NCI-H146 treated with DMSO at 0.1 percent for 48 hours (cell line): ENCODE data around the gene ACAA1.

Source experiments
- DNase-seq: peaks from one replicate; lab custom pipeline; 2025; ENCODE audit not compliant: unreplicated experiment; lab: John Stamatoyannopoulos, UW

ACAA1 gene

DNA sequence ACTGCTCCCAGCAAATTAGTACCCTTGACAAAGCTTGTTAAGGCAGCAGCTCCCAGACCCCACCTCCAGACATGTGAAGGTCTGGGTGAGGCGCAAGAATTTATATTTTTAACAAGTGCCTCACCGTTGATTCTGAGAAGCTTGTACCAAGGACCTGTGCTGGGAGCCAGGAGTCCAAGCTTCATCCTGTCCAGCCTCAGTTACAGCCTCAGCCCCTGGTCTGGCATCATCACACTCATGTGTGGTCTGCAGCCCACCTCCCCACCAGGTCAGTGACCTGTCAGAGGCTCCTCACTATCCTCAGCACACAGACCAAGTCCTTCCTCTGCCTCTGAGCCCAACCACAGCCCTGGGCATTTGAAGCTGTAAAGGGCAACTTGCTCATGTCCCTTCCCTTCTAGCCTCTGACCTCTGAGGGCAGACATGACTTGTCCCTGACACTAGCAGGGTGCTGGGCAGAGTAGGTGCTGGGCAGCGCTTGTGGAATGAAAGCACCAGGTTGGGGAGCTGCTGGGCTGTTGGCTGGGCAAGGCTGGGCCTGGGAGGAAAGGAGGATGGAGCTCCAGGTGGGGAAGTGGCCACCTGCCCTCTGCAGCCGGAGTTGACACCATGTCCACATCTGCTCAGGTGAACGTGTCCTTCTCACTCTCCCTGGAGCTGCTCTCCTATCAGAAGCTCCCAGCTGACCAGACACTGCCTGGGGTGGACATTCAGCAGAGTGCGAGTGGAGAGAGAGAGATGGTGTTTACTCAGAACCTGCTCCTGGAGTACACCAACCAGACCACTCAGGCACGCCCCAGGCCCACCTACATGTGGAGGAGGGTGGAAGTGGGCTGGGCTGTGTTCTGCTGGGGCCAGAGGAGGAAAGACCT lies 16.9 kb downstream of the ACAA1 start:
- DNase-seq, result no peak

DNA sequence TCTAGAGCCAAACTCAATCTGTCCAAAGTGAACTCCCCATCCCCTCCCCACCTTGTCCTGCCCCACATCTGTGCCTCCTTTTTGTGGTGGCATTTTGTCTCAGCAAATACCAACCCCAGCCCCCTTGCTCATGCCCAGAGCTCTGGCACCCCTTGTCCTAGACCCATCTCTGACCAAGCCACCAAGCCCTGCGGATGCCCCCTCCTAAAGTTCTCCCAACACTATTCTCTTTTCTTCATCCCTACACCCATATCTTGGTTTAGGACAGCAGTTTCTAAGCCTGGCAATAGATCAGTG lies 17.7 kb downstream of the ACAA1 start:
- no peak for DNase-seq

DNA sequence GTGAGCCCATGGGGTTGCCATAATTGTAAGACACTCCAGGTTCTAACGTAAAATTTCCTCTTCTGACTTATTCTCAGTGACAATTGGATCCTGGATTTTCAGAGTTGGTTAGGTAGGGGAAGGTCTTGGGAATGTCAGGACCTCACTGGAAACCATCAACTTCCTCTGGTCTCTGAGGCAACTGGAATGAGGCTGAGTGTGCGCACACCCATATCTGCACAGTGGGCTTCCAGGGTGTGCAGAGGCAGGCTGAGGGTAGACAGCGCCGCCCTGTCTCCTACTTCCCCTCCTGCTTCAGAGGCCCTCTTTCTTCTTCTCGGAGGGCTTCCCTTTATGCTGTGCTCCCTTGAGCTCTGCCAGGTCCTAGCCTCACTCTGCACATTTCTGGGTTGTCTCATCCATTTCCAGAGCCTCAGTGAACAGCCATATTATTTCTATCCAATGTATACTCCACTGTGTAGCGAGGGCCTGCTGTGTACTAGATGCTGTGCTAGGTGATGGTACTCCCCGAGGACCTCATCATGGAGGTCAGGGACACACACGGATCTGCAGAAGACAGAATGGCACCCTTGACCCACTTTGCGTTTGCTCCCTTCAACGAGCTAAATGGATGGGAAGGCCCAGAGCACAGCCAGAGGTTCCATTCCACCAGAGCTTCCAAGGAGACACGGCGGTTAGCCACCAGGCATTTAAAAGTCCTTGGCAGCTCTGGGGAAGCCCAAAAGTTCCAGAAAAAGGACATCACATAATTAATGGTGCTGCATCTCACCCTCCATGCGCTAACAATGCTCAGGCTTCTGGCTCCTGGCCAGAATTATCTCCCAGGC lies 18.3 kb downstream of the ACAA1 start:
- DNase-seq, result no peak

DNA sequence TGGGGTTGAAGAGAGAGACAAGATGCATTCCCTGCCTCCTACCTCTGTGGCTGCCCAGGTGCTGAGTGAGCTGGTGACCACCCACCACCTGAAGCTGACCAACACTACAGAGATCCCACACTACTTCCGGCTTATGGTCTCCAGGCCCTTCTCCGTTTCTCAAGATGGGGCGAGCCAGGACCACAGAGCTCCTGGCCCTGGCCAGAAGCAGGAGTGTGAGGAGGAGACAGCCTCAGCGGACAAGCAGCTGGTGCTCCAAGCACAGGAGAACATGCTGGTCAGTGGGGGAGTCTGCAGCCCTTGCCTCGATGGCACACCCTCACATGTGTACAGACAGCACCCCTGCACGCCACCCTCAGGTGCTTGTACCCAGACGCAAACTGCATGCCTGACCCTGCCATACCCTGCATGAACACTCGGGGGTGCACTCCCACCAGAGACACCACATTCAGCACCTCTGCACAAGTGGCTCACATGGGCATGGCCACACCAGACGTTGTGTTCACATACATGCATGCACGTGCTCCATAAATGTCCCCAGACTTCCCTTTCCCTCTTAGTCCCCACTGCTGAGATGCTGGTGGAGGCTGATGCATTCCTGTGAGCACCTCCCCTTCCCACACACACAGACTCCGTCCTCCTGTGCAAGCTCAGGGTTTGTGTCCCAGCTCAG lies 19.0 kb downstream of the ACAA1 start:
- DNase-seq, result no peak

DNA sequence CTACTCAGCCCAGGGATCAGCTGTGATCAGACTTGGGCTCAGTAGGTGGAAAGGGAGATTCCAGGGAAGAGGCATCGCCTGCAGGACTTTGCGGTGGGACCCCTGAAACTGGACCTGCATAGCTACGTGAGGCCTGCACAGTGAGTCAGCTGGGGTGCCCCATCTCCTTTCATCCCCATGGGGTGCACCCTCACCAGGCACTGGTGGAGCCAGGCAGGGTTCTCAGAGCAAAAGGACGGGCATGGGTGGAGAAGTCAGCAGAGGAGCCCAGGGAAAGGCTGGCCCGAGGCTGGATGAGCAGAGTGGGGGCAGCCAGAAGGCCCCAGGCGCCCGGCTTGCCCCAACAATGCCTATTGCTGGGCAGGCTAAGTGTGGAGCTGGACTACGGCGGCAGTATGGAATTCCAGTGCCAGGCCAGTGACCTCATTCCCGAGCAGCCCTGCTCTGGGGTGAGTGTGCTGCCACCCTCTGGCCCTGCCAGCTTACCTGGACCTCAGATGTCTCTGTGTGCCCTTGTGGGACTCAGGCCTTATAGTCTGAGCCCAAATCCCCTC lies 19.7 kb downstream of the ACAA1 start:
- DNase-seq, result no peak

DNA sequence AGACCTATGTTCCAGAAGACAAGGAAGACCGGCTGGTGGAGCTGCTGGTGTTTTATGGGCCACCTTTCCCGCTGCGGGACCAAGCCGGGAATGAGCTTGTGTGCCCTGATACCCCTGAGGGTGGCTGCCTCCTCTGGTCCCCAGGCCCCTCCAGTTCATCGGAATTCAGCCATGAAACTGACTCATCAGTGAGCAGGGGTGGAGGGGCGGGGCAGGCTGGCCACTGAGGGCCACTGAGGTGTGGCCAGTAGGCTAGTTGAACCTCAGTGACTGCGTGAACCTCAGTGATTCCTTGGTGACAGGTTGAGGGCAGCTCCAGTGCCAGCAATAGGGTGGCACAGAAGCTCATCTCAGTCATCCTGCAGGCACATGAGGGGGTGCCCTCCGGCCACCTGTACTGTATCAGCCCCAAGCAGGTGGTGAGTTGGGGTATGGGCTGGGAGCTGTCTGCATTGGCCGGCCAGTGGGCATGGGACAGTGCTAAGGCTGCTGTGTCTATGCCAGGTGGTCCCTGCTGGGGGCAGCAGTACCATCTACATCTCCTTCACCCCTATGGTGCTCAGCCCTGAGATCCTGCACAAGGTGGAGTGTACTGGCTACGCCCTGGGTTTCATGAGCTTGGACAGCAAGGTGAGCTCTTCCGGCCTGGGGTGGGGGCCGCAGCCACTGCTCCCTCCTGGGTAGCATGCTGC lies 20.3 kb downstream of the ACAA1 start:
- no peak for DNase-seq

DNA sequence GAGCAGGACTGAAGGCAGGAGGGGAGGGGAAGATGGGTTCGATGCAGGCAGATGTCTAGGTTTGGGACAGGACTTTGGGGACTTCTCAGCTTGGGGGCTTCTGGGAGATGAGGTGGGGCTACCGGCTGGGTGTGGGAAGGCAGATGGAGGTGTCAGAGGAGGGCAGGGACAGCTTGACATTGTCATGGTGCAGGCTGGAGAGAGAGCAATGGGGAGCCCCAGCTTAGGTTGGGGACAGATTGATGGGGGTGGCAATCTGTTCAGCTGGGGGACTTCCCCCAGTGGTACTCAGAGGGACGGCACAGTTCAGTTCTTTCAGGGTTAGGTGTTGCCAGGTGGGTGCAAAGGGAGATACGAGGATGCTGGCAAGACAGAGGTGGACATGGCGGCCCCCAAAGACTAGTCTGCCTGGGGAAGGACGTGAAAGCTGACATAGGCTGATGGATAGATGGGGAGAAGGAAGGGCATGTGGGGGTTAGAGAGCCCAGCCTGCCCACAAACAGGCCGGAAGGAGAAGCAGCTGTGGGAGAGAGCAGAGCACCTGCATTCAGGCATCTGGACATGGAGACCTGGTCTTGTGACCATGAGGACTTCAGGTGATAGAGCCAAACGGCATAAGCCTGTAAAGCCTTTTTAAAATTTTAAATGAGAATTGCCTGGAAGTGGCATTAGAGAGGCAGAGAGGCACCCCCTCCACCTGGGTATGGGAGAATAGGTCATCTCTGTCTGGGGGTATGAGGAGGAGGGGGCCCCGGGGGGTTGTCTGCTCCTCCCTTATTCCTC lies 21.1 kb downstream of the ACAA1 start:
- no peak for DNase-seq

DNA sequence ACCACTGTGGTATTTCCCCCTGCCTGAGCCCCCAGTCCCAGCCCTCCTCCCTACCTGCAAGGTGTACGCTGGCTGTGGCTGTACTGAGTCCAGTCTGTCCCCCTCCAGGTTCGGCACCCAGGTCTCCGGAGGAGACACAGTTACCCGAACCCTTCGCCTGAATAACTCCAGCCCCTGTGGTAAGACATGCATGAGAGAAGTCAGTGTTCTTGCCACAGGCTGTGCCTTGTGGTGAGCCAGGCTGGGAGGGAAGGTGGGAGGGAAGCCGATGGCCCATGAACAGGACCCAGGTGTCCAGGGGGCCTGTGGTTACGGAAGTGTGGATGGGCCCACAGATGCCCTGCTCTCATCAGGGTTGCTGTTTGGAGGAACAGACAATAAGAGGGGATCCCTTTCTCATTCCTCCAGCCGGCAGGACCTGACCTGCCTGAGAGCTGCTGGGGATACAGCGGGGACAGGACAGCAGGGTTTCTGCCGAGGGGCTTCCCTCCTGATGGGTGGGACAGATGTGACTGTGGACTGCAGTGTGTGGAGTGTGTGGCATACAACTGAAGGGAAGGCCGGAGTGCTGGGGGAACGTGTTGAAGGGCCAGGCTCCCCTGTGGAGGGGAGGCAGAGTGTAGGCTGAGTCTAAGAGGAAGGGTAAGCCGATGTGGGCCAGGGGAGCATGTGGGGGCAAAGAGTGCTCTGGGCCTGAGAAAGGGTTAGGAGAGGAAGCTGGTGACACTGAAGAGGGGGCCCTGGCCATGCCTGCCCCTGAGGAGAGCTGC lies 21.9 kb downstream of the ACAA1 start:
- DNase-seq, result no peak

DNA sequence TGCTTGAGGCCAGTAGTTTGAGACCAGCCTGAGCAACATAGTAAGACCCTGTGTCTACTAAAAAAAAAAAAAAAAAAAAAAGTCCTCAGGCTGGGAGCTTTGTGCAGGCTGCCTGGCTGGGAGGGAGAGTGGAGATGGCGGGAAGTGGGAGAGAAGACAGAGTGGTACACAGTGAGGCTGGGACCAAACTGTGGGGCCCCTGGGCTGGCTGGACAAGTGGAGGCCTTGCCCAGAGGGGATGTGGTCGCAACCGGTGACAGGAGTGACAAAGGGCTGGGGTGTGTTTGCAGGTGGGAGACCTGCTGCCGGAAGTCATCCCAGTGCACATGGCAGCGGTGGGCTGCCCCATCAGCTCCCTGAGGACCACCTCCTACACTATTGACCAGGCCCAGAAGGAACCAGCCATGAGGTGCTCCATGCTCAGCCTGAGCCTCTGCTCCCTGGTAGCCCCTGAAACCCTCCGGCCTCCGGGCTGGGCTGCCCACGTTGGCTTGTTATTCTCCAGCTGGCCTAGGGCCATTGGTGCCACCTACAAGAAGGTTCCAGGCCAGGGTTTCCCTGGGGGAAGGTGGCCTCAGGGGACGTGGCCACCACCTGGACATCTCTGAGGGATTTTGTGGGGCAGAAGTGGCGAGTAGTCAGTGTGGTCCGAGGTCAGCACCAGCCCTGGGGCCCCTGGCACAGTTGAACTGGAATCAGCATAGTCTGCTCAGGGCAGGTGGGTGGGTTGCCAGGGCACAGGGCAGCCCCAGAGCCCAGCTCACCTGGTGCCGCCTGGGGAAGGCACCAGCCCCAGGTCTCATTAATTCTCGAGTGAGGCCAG lies 22.7 kb downstream of the ACAA1 start:
- DNase-seq, result no peak

DNA sequence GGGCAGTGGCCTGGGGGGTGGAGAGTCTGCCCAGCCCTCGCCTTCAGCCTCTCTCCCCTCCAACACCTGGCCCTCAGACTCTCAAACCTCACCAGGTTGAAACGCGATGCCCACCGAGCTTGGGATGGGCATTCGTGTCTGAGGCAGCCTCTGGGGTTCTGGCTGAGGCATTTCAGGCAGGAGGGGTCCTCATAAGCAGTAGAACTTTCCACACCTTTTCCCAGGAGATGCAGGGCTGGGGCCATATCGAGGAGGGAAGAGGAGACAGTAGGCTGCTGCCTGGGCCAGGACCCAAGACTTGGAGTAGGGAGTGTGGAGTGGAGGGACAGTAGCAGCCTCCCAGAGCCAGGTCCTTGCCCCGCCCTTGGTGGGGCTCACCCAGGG lies 24.6 kb downstream of the ACAA1 start:
- no peak for DNase-seq

DNA sequence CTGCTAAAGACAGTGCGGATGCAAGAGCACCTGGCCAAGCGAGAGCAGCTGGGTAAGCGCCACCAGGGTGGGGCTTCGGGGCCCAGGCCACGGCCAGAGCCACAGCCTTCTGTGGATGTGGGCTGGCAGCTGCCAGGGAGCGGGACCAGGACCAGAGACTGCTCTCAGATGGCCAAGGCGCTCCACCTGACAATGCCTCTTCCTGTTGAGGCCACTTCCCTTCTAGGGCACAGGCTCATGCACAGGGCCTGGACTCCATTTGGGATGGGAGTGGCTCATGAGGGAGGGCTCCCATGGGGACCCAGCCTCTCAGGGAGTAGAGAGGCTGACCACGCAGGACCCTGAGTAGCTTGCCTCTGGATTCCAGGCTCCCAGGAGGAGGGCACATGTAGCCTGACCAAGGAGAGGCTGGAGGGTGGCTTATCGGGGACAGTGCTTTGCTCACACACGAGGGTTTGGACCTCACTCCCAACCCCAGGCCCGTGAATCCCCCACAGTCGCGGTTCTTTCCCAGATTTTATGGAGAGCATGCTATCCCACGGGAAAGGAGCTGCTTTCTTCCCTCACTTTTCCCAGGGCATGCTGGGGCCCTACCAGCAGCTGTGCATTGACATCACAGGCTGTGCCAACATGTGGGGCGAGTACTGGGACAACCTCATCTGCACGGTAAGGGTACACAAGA lies 25.1 kb downstream of the ACAA1 start:
- DNase-seq, result no peak

DNA sequence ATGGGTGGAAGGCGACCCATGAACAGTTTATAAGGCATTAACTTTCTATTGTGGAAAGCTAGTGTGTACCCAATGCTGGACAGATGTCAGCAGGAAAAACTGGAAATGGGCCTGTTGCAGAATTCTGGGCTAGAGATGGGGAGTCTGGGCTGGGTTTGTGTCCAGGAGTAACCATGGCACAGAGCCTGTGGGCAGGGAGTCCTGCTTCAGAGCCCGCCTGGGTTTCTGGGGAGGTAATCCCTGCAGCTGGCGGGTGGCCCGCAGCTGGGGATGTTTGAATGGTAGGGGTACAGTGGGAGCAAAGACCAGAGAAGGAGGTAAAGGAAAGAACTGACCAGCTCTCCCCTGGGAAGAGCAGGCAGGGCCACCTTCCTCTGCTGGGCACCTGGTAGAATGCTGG lies 25.7 kb downstream of the ACAA1 start:
- no peak for DNase-seq

DNA sequence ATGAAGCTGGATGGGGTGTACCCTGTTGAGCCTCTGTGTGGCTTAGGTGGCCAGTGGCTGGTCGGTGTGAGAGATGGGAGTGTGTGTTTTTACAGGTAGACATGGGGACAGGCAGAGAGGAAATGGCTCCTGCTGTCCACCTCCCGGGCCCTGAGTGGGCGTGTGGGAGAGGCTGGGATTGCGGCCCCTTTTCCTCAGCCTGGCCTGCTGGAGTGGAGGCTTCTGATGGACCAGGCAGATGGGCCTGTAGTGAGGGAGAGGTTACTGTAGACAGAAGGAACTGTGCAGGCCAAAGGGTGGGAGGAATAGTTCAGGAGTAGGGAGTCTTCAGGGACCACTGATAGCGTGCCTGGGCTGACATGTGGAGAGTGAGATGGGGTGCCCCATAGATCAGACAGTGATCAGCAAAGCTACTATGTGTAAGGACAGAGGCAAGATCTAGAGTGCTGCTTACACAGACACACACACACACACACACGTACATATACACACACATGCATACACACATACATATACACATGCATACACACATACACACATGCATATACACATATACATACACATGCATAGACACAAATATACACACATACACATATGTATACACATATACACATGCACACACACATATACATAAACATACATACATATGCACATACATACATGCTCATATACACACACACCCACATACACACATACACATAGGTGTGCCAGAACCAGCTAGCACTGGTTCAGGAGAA lies 26.4 kb downstream of the ACAA1 start:
- DNase-seq, result no peak

DNA sequence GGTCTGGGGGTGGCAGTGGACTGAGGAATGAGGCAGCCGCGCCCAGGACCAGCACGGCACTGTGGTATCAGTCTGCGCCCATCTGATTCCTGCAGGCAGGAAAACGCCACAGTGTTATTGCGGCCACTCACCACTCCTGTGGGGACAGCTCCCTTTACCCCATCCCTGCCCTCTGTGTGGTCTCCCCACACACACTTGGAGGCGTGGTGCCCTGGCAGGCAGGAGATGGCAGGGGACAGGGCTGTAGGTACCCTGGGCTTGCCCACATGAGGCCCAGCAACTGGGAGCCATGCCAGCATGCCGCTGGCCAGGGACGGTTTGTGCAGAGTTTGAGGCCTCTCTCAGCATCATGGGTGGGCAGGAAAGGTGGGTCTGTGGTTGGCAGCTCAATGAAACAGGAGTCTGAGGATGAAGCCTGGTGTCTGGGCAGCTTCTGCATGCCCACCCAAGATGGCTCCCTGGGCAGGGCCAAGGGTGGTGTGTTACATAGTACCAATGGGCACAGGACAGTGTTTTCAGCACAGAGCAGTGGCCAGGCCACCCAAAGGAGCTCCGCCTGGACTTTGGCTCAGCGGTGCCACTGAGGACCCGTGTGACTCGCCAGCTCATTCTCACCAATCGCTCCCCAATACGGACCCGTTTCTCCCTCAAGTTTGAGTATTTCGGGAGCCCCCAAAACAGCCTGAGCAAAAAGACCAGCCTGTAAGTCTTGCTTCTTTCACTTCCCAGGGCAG lies 27.2 kb downstream of the ACAA1 start:
- DNase-seq, result no peak

DNA sequence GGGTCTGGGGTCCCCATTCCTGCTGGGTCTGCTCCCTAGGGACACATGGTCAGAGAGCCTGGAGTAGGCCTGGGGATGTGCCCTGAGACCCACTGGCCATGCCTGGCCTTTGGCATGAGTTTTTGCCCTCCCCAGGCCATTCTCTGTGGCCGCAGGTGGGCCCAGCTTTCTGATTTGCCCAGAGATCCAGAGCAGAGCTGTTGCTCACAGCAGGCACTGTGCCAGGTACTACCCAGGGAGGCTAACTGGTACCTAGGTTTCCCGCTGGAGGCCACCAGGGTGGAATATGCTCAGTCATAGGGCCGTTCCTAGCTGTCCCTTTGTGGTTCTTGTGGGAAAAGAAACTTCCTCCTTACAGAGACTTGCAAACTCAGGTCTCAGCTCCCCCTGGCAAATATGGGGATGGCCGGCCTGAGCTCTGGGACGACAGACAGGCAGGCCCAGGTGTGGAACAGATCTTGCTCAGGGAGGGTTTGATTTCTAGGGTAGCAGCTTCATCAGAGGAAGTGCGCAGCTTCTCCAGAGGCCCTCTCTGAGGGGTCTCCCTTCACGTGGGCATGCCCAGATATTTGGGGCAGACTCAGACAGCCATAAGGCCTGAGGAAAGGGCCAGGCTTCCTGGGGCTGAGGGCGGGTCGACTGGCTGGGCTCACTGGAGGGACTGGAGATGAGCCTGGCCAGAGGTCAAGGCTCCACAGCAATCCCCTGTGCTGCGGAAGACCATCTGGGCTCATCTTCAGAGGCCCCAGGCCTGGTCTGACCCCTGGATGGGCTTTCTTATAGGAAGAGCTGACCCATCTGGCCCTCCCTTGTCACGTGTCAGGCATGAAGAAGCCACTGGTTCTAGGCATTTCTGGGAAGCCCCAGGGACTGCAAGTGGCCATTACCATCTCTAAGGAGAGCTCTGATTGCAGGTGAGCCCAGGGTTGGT lies 28.0 kb downstream of the ACAA1 start:
- no peak for DNase-seq
